Natural killer cell (primary cell): Measurements from ENCODE around the gene FPR3. TPM values are rescaled to one million over a fixed set of nuclear protein-coding genes. Genes with fewer than 3 reads are reported as not detected.
A peak's percentile ranks its signal among the peaks of the same experiment; 100 is the strongest.

Experiments used
- ATAC-seq, 3 donors: fragments of 150-1000 bp in 2 of 3; fragments of 200-7000 bp in 1 of 3; cut with Tn5 transposase; 1 replicate in 1 of 3; 2 replicates in 2 of 3; pipeline ENCODE4 v1.10.0; 2021; ENCODE audit warnings: mild to moderate bottlenecking in 2 of 3, moderate library complexity in 2 of 3
- DNase-seq, 2 donors: peaks; one replicate each; pipeline versions ENCODE4 v3.0.0 to v3.0.0-alpha.2; 2013 to 2021; ENCODE audit warnings: mixed read lengths in 1 of 2
- H3K27ac ChIP-seq: one replicate; pipeline ENCODE4 v1.5.1; 2013; ENCODE audit warnings: mild to moderate bottlenecking, low read length
- H3K27me3 ChIP-seq: one replicate; pipeline ENCODE4 v1.6.1; 2013; ENCODE audit warnings: low read length; ENCODE audit not compliant: control insufficient read depth, insufficient read depth
- H3K36me3 ChIP-seq: one replicate; pipeline ENCODE4 v1.6.1; 2013; ENCODE audit warnings: low read length; ENCODE audit not compliant: control insufficient read depth, insufficient read depth
- H3K4me1 ChIP-seq: one replicate; pipeline ENCODE4 v1.6.1; 2013; ENCODE audit warnings: low read length; ENCODE audit not compliant: control insufficient read depth, insufficient read depth
- H3K4me3 ChIP-seq: one replicate; pipeline ENCODE4 v1.5.1; 2013; ENCODE audit warnings: low read length
- H3K9me3 ChIP-seq: one replicate; pipeline ENCODE4 v1.6.1; 2013; ENCODE audit warnings: low read length; ENCODE audit not compliant: control insufficient read depth, insufficient read depth
- H3K27ac Mint-ChIP-seq, 2 donors: one replicate each; pipeline ENCODE4 v1.8.0; 2022; ENCODE audit warnings: mild to moderate bottlenecking in 2 of 2, mixed read lengths in 2 of 2, moderate library complexity in 1 of 2
- H3K27me3 Mint-ChIP-seq, 2 donors: one replicate each; pipeline ENCODE4 v1.8.0; 2022; ENCODE audit warnings: low read depth in 2 of 2, mixed read lengths in 2 of 2
- H3K36me3 Mint-ChIP-seq: one replicate; pipeline ENCODE4 v1.8.0; 2022; ENCODE audit warnings: mixed read lengths
- H3K4me1 Mint-ChIP-seq, 2 donors: one replicate each; pipeline ENCODE4 v1.8.0; 2022; ENCODE audit warnings: mixed read lengths in 2 of 2
- H3K4me3 Mint-ChIP-seq: one replicate; pipeline ENCODE4 v1.8.0; 2022; ENCODE audit warnings: mild to moderate bottlenecking, moderate library complexity, mixed read lengths
- H3K9me3 Mint-ChIP-seq, 2 donors: one replicate each; pipeline ENCODE4 v1.8.0; 2022; ENCODE audit warnings: mixed read lengths in 2 of 2
- CTCF ChIP-seq: fragments of 200-600 bp; IDR thresholded peaks from one replicate; pipeline ENCODE4 v1.8.0; 2022; ENCODE audit warnings: antibody characterized with exemption
- WGBS: methylation state at CpG from one replicate; pipeline ENCODE4 v1.1.7; 2013; ENCODE audit warnings: missing lambda C conversion rate; ENCODE audit not compliant: insufficient coverage; 5-methylcytosine and 5-hydroxymethylcytosine counted together
- intact Hi-C: fragments of 100-400 bp; cut with micrococcal nuclease; formaldehyde crosslinking; loops from one replicate; pipeline ENCODE4 v1.14.2; 2022
- total RNA-seq, 4 donors: library from RNA; stranded (reverse); fragments of 120-200 nt in 1 of 4; gene quantifications; one replicate each; pipeline versions ENCODE4 v1.2.3 to v1.2.4, GENCODE V29; 2013 to 2022

The FPR3 gene
- total RNA-seq, 3 donors from 2014 or later (not counting 1 experiment from before 2014, with no cell fraction given) = 0.28 TPM; not detected in 2

GRCh38 chr19:51754770-51755169 lies 40.2 kb upstream of the FPR3 start:
- Mint-ChIP-seq H3K27ac (no peak overlapping the region), H3K4me3 (no peak overlapping the region), H3K36me3 (no peaks in the 10 kb centered on the region), H3K4me1 (no peaks in the 10 kb centered on the region), H3K27me3 (peaks cover 0 to 4% of the 10 kb centered on the region in 2 donors), H3K9me3 (peaks cover 2 to 3% of the 10 kb centered on the region in 2 donors)
- intact Hi-C loops = no loop called here
- Histone ChIP-seq H3K4me3 (no peak overlapping the region), H3K36me3 (no peaks in the 10 kb centered on the region), H3K4me1 (peaks cover 6% of the 10 kb centered on the region), H3K9me3 (peaks cover 4% of the 10 kb centered on the region), H3K27ac (peak overlapping the region; percentile 15), H3K27me3 (no peaks in the 10 kb centered on the region)
- 90% methylated on average over 4 of the region's 4 CpGs for WGBS
- no peak for TF ChIP-seq CTCF
- no peak for DNase-seq
- no peak for ATAC-seq

GRCh38 chr19:51755571-51755970 lies 39.4 kb upstream of the FPR3 start:
- H3K4me3 Mint-ChIP-seq = no peak overlapping the region
- Histone ChIP-seq H3K4me1 (peaks cover 6% of the 10 kb centered on the region), H3K27me3 (no peaks in the 10 kb centered on the region), H3K27ac (no peak overlapping the region), H3K36me3 (no peaks in the 10 kb centered on the region), H3K9me3 (peaks cover 4% of the 10 kb centered on the region), H3K4me3 (no peak overlapping the region)
- H3K27me3 Mint-ChIP-seq = peaks cover 0 to 4% of the 10 kb centered on the region in 2 donors
- no peaks in the 10 kb centered on the region for H3K4me1 Mint-ChIP-seq
- H3K9me3 Mint-ChIP-seq = peaks cover 2 to 3% of the 10 kb centered on the region in 2 donors
- DNase-seq (no peak), ATAC-seq (no peak)
- H3K36me3 Mint-ChIP-seq = no peaks in the 10 kb centered on the region
- TF ChIP-seq CTCF = no peak
- H3K27ac Mint-ChIP-seq = no peak overlapping the region
- 92% methylated on average over 7 of the region's 7 CpGs for WGBS
- intact Hi-C loops = no loop called here

GRCh38 chr19:51760697-51761356 lies 34.1 kb upstream of the FPR3 start, which contains the start of gene FPR2:
Gene FPR2, plus strand, starts transcription at chr19:51761180. Its CDS starts 7,479 bp downstream, at chr19:51768659.
- H3K27me3 ChIP-seq = no peaks in the 10 kb centered on the region
- Mint-ChIP-seq H3K4me1 (peaks cover 0 to 5% of the 10 kb centered on the region in 2 donors), H3K36me3 (no peaks in the 10 kb centered on the region), H3K27me3 (peaks cover 13 to 17% of the 10 kb centered on the region in 2 donors), H3K27ac (no peak within 1 kb of the TSS), H3K4me3 (no peak within 1 kb of the TSS), H3K9me3 (peaks cover 0 to 2% of the 10 kb centered on the region in 2 donors)
- intact Hi-C loops = no loop called here
- TF ChIP-seq CTCF = no peak
- no peak for DNase-seq
- WGBS = 67% methylated on average over 8 of the region's 8 CpGs
- H3K36me3 ChIP-seq = no peaks in the 10 kb centered on the region
- no peaks in the 10 kb centered on the region for H3K4me1 ChIP-seq
- no peak within 1 kb of the TSS for H3K4me3 ChIP-seq
- H3K27ac ChIP-seq = no peak within 1 kb of the TSS
- H3K9me3 ChIP-seq = no peaks in the 10 kb centered on the region
- ATAC-seq = no peak

- Mint-ChIP-seq H3K4me1 (peaks cover 0 to 5% of the 10 kb centered on the region in 2 donors), H3K4me3 (no peak overlapping the region), H3K27ac (no peak overlapping the region), H3K9me3 (peaks cover 0 to 2% of the 10 kb centered on the region in 2 donors), H3K36me3 (no peaks in the 10 kb centered on the region), H3K27me3 (peaks cover 13 to 17% of the 10 kb centered on the region in 2 donors)
- no peaks in the 10 kb centered on the region for H3K9me3 ChIP-seq
- no peaks in the 10 kb centered on the region for H3K27me3 ChIP-seq
- no peak overlapping the region for H3K4me3 ChIP-seq
- DNase-seq (no peak), ATAC-seq (no peak)
- WGBS = 89% methylated on average over 7 of the region's 7 CpGs
- no peak overlapping the region for H3K27ac ChIP-seq
- TF ChIP-seq CTCF = no peak
- no peaks in the 10 kb centered on the region for H3K36me3 ChIP-seq
- intact Hi-C loops = no loop called here
- H3K4me1 ChIP-seq = no peaks in the 10 kb centered on the region
These were observed 33.3 kb upstream of the FPR3 start for GRCh38 chr19:51761696-51762095.
